HG03025 (cell line): ENCODE data around the gene TRIM17.
A peak's percentile ranks its signal among the peaks of the same experiment; 100 is the strongest.

Experiments used
- ATAC-seq: cut with Tn5 transposase; IDR thresholded peaks from one replicate; pipeline ENCODE4 v1.9.1; 2021; ENCODE audit warnings: mild to moderate bottlenecking, moderate library complexity; ENCODE audit not compliant: unreplicated experiment, low FRiP score

The TRIM17 gene, protein sequence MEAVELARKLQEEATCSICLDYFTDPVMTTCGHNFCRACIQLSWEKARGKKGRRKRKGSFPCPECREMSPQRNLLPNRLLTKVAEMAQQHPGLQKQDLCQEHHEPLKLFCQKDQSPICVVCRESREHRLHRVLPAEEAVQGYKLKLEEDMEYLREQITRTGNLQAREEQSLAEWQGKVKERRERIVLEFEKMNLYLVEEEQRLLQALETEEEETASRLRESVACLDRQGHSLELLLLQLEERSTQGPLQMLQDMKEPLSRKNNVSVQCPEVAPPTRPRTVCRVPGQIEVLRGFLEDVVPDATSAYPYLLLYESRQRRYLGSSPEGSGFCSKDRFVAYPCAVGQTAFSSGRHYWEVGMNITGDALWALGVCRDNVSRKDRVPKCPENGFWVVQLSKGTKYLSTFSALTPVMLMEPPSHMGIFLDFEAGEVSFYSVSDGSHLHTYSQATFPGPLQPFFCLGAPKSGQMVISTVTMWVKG

DNA sequence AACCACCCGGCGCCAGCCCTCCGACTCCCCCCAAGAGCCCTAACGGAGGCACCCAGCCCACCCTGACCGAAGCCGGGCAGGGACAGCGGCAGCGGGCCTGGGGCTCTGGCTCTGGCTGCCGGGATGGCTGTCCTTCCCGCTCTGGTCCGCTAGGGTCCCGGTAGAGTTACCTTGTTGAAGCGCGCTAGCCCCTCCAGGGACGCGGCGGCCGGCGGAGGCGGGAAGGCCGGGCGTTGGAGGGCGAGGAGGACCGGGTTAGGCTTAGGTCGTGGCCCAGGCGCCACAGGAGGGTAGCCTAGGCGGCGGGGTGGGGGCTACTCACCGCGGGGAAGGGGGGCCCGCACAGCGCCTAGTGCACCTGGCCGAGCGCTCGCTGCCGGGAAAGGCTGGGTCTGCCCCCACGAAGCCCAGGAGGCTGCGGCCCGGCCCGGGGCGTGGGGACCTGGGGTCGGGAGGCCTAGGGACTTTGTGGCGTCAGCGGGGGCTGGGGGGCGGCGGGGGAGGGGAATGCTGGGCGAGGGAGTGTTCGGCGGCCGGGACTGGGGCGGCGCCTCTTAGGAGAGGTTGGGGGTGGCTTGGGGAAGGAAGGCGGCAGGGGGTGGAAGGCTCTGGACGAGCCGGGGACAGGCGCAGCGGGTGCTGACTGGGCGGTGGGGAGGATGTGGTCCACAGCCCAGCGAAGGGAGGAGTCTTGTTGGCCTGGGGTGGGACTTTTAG lies at the start of gene TRIM17:
Gene TRIM17 (minus strand): TSS at position 645 of the 717 bp plus-strand sequence. CDS start 1,789 bp downstream, outside the sequence.
- ATAC-seq, result no peak

DNA sequence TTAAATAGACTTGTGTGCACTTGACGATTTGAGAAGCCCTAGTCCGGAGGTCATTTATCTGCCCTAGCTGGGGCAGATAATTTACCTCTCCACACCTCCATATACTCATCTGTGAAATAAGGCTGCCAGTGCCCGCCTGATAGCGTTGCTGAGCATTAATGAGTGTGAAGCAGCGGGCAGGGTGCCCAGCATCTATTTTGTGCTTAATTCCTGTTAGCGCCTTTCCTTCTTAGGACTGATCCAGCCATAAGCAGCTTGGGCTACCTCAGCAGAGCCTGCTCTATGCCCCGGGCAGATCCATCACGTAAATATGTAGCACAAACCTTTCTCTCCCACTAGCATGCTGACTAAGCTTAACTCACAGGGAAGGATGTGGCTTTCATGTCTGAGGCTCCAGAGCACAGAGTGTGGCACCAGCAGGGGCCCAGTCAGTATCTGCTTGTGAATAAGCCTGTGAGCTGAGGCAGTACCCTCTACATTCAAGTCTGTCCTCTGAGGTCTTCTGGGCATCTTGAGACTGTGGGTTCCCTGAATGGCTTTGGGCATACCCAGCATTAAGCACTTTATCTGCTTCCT lies 49.0 kb upstream of the TRIM17 start:
- no peak for ATAC-seq

- no peak for ATAC-seq
Measured at GRCh38 chr1:228465141-228465540, 48.5 kb upstream of the TRIM17 start.

GRCh38 chr1:228464487-228464983 lies 47.9 kb upstream of the TRIM17 start:
- ATAC-seq, result peak; percentile 86

GRCh38 chr1:228463559-228464455 lies 47.1 kb upstream of the TRIM17 start:
- peak; percentile 46 for ATAC-seq

DNA sequence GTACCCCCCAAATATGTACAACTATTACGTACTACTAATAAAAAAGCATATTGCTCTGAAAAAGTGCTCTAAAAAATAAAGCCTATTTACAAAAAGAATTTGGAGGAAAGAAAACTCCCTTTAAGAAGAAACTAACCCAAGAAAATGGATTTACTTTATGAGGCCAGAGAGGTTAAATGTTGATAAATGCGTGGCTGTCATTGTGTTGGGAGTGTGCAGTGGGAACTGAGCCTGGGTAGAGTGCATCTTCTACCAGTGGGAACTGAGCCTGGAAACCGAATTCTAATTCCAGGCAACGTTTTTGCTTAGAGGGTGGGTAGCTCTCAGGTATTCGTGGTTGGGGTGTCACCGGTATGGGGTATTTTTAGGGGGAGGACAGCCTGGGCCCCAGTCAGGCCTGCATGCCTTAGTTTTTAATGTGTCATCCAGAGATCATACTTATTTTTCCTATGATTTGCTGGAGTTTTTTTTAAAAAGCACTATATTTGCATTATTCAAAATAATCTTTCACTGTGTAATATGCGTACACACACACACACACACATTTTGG lies 46.4 kb upstream of the TRIM17 start:
- ATAC-seq, result no peak

DNA sequence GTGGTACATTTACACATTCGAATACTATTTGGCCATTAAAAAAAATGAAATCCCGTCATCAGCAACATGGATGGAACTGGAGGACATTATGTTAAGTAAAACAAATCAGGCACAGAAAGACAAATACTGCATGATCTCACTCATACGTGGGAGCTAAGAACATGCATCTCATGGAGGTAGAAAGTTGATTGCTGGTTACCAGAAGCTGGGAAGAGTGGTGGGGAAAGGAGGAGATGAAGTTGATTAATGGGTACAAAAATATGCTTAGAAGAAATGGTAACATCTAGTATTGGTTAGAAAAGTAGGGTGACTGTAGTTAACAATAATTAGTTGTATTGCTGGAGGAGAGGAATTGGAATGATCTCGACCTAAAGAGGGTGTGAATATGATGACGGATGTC lies 45.9 kb upstream of the TRIM17 start:
- no peak for ATAC-seq

- ATAC-seq, result no peak
Measured at GRCh38 chr1:228460821-228461220, 44.2 kb upstream of the TRIM17 start.

GRCh38 chr1:228459091-228459993 lies 42.7 kb upstream of the TRIM17 start:
- ATAC-seq, result no peak

GRCh38 chr1:228457396-228458176 lies 40.9 kb upstream of the TRIM17 start:
- peak; percentile 93 for ATAC-seq

GRCh38 chr1:228457017-228457395 lies 40.3 kb upstream of the TRIM17 start:
- ATAC-seq, result peak; percentile 15

GRCh38 chr1:228456252-228457016 lies 39.8 kb upstream of the TRIM17 start:
- ATAC-seq, result no peak

GRCh38 chr1:228455715-228456114 lies 39.1 kb upstream of the TRIM17 start:
- no peak for ATAC-seq

GRCh38 chr1:228454238-228454637 lies 37.6 kb upstream of the TRIM17 start:
- no peak for ATAC-seq

DNA sequence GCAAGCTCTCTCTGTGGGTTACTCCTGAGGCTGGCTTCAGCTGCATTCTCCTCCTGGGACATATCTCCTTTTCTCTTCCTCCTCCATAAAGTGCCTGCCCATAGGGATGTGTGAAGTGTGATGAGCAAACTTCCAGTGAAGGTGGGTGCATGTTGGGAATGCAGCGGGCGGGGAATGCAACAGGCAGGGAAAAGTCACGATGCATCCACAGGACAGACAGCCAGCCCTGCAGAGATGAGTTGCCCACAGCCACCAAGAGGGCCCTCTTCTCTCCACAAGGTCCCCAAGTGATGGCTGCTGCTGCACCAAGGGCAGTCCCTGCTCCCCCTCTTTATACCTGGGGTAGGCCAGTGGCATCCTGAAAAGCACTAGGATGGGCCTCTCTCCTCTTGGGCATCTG lies 37.0 kb upstream of the TRIM17 start:
- no peak for ATAC-seq

DNA sequence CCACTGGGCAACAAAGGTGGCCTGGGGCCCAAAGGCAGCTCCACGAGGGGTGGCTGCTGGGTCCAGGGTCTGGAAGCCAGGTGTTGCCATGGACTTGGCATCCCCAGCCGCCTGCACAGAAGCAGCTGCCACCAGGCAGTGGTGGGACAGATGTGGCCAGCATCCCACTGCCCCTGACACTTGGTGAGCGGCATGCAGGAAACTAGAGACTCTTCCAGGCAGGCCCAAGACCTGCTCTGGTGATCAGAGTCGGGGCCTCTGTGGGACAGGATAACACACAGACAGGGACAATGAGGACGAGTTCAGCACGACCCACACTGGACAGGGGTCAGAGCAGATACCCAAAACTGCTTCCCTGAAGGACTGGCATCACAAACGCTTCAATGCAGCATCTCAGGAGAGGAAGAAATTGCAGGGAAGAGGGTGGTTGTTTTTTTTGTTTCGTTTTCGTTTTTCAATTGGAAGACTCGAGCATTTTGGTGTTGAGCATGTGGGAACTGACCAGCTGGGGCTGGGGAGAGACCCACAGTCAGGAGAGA lies 36.4 kb upstream of the TRIM17 start:
- ATAC-seq, result no peak
